ENCODE results near the gene EHMT2.
A peak's percentile ranks its signal among the peaks of the same experiment; 100 is the strongest.

The EHMT2 gene

GRCh38 chr6:31862344-31863235 lies 34.9 kb downstream of the EHMT2 start, which contains the start of gene NEU1 (continued):
- TF ChIP-seq ZNF843 (tag by site-specific recombination; IDR thresholded peaks at IDR 0.05) (peak; percentile 28; the same call in 1 of the 2 replicates), SP3 (tag by site-specific recombination; IDR thresholded peaks at IDR 0.05) (peak; percentile 72), TCF7L2 (IDR thresholded peaks at IDR 0.05; ENCODE audit: borderline replicate concordance, low read depth, low read length) (no peak), ZNF664 (tag by site-specific recombination; IDR thresholded peaks at IDR 0.05) (0 out of 2 replicates have a peak, but pooled peaks have one; percentile 20), PATZ1 (tag by site-specific recombination; IDR thresholded peaks at IDR 0.05) (peak; percentile 26; the same call in 1 of the 2 replicates), PBX3 (CRISPR knock-in tag; IDR thresholded peaks at IDR 0.05) (0 out of 2 replicates have a peak, but pooled peaks have one; percentile 69), ZNF423 (tag by site-specific recombination; IDR thresholded peaks at IDR 0.05) (no peak), FEZF1 (tag by site-specific recombination; IDR thresholded peaks at IDR 0.05) (no peak), ZNF580 (tag by site-specific recombination; IDR thresholded peaks at IDR 0.05) (no peak), ZNF521 (tag by site-specific recombination; IDR thresholded peaks at IDR 0.05) (no peak), ZNF221 (tag by site-specific recombination; IDR thresholded peaks at IDR 0.05; ENCODE audit: borderline replicate concordance) (no peak), ZNF549 (tag by site-specific recombination; IDR thresholded peaks at IDR 0.05) (no peak), ZNF704 (tag by site-specific recombination; IDR thresholded peaks at IDR 0.05) (no peak), ZNF324 (tag by site-specific recombination; IDR thresholded peaks at IDR 0.05) (0 out of 2 replicates have a peak, but pooled peaks have one; percentile 34), SALL2 (tag by site-specific recombination; IDR thresholded peaks at IDR 0.05; ENCODE audit: borderline replicate concordance) (no peak), ZNF692 (tag by site-specific recombination; IDR thresholded peaks at IDR 0.05) (peak; percentile 88), SCRT2 (tag by site-specific recombination; IDR thresholded peaks at IDR 0.05) (no peak), ZNF18 (tag by site-specific recombination; IDR thresholded peaks at IDR 0.05) (no peak), KLF9 (tag by site-specific recombination; IDR thresholded peaks at IDR 0.05; ENCODE audit: low read depth) (no peak; the same call in 1 of the 2 replicates), ZNF23 (tag by site-specific recombination; IDR thresholded peaks at IDR 0.05; ENCODE audit: borderline replicate concordance) (no peak), ZIC2 (tag by site-specific recombination; IDR thresholded peaks at IDR 0.05) (peak; percentile 81), ZNF558 (tag by site-specific recombination; IDR thresholded peaks at IDR 0.05) (no peak), ZNF146 (tag by site-specific recombination; IDR thresholded peaks at IDR 0.05) (no peak), ZNF175 (tag by site-specific recombination; IDR thresholded peaks at IDR 0.05) (no peak), ZNF548 (tag by site-specific recombination; IDR thresholded peaks at IDR 0.05) (peak; percentile 75), ZNF114 (tag by site-specific recombination; IDR thresholded peaks at IDR 0.05) (no peak), ZNF501 (tag by site-specific recombination; IDR thresholded peaks at IDR 0.05) (no peak), ZNF292 (tag by site-specific recombination; IDR thresholded peaks at IDR 0.05; ENCODE audit: borderline replicate concordance, low read depth) (no peak), ZFP3 (tag by site-specific recombination; IDR thresholded peaks at IDR 0.05; ENCODE audit: low read depth) (no peak), GLI2 (tag by site-specific recombination; IDR thresholded peaks at IDR 0.05; ENCODE audit: borderline replicate concordance, low read depth) (no peak)
